Ovary (tissue), 3 donors: ENCODE measurements around the gene LTBP2.

Experiments
- POLR2A ChIP-seq: fragments of 450-650 bp; IDR thresholded peaks from one replicate; pipeline ENCODE4 v1.6.1; 2017; ENCODE audit warnings: antibody characterized with exemption, mild to moderate bottlenecking, moderate library complexity
- TF ChIP-seq, protein P1 (sequence below), 3 donors: fragments of 450-650 bp in 2 of 3; fragments of 200-600 bp in 1 of 3; IDR thresholded peaks; one replicate each; pipeline versions ENCODE4 v1.5.1 to v1.8.0; 2016 to 2022; ENCODE audit warnings: antibody characterized with exemption in 3 of 3, mild to moderate bottlenecking in 1 of 3
- donor health status: DM: no; HTN: no; CAD: no.

DNA sequence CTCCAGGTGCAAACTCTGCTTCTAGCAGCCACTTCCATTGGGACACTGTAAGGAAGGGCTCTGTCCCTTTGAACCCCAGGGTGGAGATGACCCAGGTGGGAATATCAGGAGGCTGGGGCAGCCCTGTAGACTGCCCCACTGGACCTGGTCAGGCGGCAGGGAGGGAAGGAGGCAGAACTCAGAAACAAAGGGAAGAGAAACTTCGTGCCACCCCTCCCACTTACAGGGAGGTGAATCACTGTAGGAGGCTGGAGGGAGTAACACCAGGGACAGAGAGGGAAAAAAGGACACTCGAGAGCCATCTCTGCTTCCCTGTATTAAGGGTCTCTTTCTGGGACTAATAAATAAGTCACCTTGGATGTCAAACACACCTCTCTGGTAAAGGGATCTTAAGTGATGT, 81.0 kb downstream of the LTBP2 start:
- TF ChIP-seq, protein P1, sequence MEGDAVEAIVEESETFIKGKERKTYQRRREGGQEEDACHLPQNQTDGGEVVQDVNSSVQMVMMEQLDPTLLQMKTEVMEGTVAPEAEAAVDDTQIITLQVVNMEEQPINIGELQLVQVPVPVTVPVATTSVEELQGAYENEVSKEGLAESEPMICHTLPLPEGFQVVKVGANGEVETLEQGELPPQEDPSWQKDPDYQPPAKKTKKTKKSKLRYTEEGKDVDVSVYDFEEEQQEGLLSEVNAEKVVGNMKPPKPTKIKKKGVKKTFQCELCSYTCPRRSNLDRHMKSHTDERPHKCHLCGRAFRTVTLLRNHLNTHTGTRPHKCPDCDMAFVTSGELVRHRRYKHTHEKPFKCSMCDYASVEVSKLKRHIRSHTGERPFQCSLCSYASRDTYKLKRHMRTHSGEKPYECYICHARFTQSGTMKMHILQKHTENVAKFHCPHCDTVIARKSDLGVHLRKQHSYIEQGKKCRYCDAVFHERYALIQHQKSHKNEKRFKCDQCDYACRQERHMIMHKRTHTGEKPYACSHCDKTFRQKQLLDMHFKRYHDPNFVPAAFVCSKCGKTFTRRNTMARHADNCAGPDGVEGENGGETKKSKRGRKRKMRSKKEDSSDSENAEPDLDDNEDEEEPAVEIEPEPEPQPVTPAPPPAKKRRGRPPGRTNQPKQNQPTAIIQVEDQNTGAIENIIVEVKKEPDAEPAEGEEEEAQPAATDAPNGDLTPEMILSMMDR (IDR thresholded peaks at IDR 0.05), result no peak
- TF ChIP-seq POLR2A, result no peak
